Activated B cell treated with CpG ODN at 0.5 μM for 24 hours (primary cell): ENCODE measurements around the gene TNFRSF4. TPM values are rescaled to one million over a fixed set of nuclear protein-coding genes. Genes with fewer than 3 reads are reported as not detected.
"Not testable (repeated sequence)": the region's sequence is repeated elsewhere in the genome, so short reads cannot be mapped to it uniquely, and the experiment has no call there.

ENCODE experiments used
- ATAC-seq: fragments of 200-7000 bp; cut with Tn5 transposase; one replicate; pipeline ENCODE4 v1.10.0; 2021; ENCODE audit warnings: low read depth, mild to moderate bottlenecking, moderate library complexity
- CTCF ChIA-PET: fragments of 350-600 bp; sonication (Branson Sonifier 250); formaldehyde crosslinking; loops from one replicate; lab custom pipeline; 2021; ENCODE audit warnings: antibody characterized with exemption; lab: Charles Lee
- POLR2A ChIA-PET: fragments of 350-600 bp; sonication (Branson Sonifier 250); formaldehyde crosslinking; loops from one replicate; lab custom pipeline; 2021; ENCODE audit warnings: antibody characterized with exemption; lab: Charles Lee
- DNase-seq: peaks from one replicate; pipeline ENCODE4 v3.0.0; 2022
- H3K27ac Mint-ChIP-seq: one replicate; pipeline ENCODE4 v1.8.0; 2020; ENCODE audit warnings: mixed read lengths
- H3K27me3 Mint-ChIP-seq: one replicate; pipeline ENCODE4 v1.8.0; 2021; ENCODE audit warnings: mixed read lengths
- H3K36me3 Mint-ChIP-seq: one replicate; pipeline ENCODE4 v1.8.0; 2021; ENCODE audit warnings: low read depth, mixed read lengths
- H3K4me1 Mint-ChIP-seq: one replicate; pipeline ENCODE4 v1.8.0; 2021; ENCODE audit warnings: mixed read lengths
- H3K4me3 Mint-ChIP-seq: one replicate; pipeline ENCODE4 v1.8.0; 2020; ENCODE audit warnings: mild to moderate bottlenecking, mixed read lengths
- H3K9me3 Mint-ChIP-seq: one replicate; pipeline ENCODE4 v1.8.0; 2020; ENCODE audit warnings: mixed read lengths
- CTCF ChIP-seq: fragments of 200-600 bp; IDR thresholded peaks from one replicate; pipeline ENCODE4 v1.8.0; 2022; ENCODE audit warnings: antibody characterized with exemption, mild to moderate bottlenecking
- intact Hi-C: fragments of 100-400 bp; cut with micrococcal nuclease; formaldehyde crosslinking; loops from one replicate; pipeline ENCODE4 v1.15.1; 2024
- total RNA-seq: library from RNA; stranded (reverse); gene quantifications from 2 replicates; pipeline ENCODE4 v1.2.3, GENCODE V29; 2022

TNFRSF4 gene
- total RNA-seq, 1 donor from 2014 or later = 0.86 TPM

DNA sequence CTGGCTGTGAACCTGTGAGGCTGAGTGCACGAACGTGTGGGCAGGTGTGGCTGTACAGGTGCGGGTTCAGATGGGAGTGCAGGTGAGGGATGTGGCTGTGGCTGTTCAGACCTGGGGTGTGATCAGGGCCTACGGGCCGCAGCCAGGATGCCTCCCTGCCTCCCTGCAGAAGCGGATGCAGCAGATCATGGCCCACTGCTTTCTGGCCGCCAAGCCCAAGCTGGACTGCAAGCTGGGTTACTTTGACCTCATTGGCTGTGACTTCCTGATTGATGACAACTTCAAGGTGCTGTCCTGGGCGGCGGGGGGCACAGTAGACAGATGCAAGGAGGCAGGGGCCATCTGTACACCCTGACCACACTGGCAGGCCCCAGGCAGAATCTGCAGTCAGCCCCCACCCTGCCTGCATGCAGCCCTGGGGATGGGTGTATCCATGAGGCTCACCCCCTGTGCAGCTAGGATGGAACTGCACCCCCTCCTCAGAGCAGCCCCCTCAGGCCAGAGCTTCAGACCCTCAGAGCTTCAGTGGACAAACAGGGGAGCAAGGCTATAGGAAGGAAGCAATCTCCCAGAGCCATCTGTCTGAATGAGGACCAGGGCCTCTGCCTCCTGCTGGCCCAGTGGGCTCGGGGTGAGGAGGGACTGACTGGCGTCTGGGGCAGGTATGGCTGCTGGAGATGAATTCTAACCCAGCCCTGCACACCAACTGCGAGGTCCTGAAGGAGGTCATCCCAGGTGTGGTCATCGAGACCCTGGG is 17.3 kb downstream of the TNFRSF4 start:
- intact Hi-C loops = no loop called here
- DNase-seq (peak; percentile 12), ATAC-seq (no peak)
- Mint-ChIP-seq H3K27me3 (no peaks in the 10 kb centered on the region), H3K36me3 (peaks cover 1% of the 10 kb centered on the region), H3K4me3 (no peak overlapping the region), H3K9me3 (peaks cover 10% of the 10 kb centered on the region), H3K4me1 (peaks cover 10% of the 10 kb centered on the region), H3K27ac (no peak overlapping the region)
- POLR2A ChIA-PET = no interaction called here
- no peak for TF ChIP-seq CTCF
- CTCF ChIA-PET = no interaction called here

DNA sequence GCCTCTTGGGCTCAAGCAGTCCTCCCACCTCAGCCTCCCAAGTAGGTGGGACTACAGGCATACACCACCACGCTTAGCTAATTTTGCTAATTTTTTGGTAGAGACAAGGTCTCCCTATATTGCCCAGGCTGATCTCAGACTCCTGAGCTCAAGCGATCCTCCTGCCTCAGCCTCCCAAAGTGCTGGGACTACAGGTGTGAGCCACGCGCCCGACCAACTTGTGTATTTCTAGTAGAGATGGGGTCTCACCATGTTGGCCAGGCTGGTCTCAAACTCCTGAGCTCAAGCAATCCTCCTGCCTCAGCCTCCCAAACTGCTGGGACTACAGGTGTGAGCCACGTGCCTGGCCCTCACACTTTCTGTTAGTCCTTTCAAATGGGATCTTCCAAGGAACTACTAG is 18.2 kb downstream of the TNFRSF4 start:
- not testable (repeated sequence) for DNase-seq

GRCh38 chr1:1194723-1195122 is 19.2 kb downstream of the TNFRSF4 start:
- ATAC-seq = no peak
- CTCF ChIA-PET = no interaction called here

More for the DNA sequence above, 18.2 kb downstream of the TNFRSF4 start:
- CTCF ChIA-PET, H3K27ac Mint-ChIP-seq, H3K4me3 Mint-ChIP-seq, ATAC-seq, POLR2A ChIA-PET, H3K27me3 Mint-ChIP-seq, intact Hi-C loops, H3K36me3 Mint-ChIP-seq, H3K4me1 Mint-ChIP-seq, H3K9me3 Mint-ChIP-seq: not testable (repeated sequence)

GRCh38 chr1:1191734-1192133 is 22.2 kb downstream of the TNFRSF4 start:
- H3K4me3 Mint-ChIP-seq = no peak overlapping the region
- ATAC-seq (no peak), DNase-seq (no peak)
- peaks cover 10% of the 10 kb centered on the region for H3K9me3 Mint-ChIP-seq
- CTCF ChIA-PET = no interaction called here
- no peaks in the 10 kb centered on the region for H3K4me1 Mint-ChIP-seq
- POLR2A ChIA-PET = no interaction called here
- no peak overlapping the region for H3K27ac Mint-ChIP-seq
- H3K27me3 Mint-ChIP-seq = no peaks in the 10 kb centered on the region
- intact Hi-C loops = no loop called here
- TF ChIP-seq CTCF = no peak
- H3K36me3 Mint-ChIP-seq = peaks cover 1% of the 10 kb centered on the region

More at GRCh38 chr1:1194723-1195122, 19.2 kb downstream of the TNFRSF4 start:
- Mint-ChIP-seq H3K4me1 (peaks cover 2% of the 10 kb centered on the region), H3K9me3 (peaks cover 10% of the 10 kb centered on the region), H3K4me3 (no peak overlapping the region), H3K36me3 (peaks cover 1% of the 10 kb centered on the region), H3K27ac (no peak overlapping the region), H3K27me3 (no peaks in the 10 kb centered on the region)
- POLR2A ChIA-PET = no interaction called here
- intact Hi-C loops = no loop called here
- DNase-seq = no peak
- TF ChIP-seq CTCF = no peak

GRCh38 chr1:1189111-1189510 is 24.8 kb downstream of the TNFRSF4 start:
- intact Hi-C loops = no loop called here
- Mint-ChIP-seq H3K27ac (no peak overlapping the region), H3K4me1 (no peaks in the 10 kb centered on the region), H3K9me3 (peaks cover 5% of the 10 kb centered on the region), H3K27me3 (peaks cover 1% of the 10 kb centered on the region), H3K4me3 (no peak overlapping the region), H3K36me3 (no peaks in the 10 kb centered on the region)
- ChIA-PET POLR2A (no interaction called here), CTCF (no interaction called here)
- TF ChIP-seq CTCF = no peak
- ATAC-seq (no peak), DNase-seq (no peak)
